ENCODE measurements around the gene MESP1. TPM values are rescaled to one million over a fixed set of nuclear protein-coding genes. Genes with fewer than 3 reads are reported as not detected.
"Not testable (repeated sequence)": the region's sequence is repeated elsewhere in the genome, so short reads cannot be mapped to it uniquely, and the experiment has no call there.

The MESP1 gene
- total and polyA plus RNA-seq, 2 of the 4 experiments (the other 2 are of a cell fraction), result under 0.01 to 0.10 TPM

DNA sequence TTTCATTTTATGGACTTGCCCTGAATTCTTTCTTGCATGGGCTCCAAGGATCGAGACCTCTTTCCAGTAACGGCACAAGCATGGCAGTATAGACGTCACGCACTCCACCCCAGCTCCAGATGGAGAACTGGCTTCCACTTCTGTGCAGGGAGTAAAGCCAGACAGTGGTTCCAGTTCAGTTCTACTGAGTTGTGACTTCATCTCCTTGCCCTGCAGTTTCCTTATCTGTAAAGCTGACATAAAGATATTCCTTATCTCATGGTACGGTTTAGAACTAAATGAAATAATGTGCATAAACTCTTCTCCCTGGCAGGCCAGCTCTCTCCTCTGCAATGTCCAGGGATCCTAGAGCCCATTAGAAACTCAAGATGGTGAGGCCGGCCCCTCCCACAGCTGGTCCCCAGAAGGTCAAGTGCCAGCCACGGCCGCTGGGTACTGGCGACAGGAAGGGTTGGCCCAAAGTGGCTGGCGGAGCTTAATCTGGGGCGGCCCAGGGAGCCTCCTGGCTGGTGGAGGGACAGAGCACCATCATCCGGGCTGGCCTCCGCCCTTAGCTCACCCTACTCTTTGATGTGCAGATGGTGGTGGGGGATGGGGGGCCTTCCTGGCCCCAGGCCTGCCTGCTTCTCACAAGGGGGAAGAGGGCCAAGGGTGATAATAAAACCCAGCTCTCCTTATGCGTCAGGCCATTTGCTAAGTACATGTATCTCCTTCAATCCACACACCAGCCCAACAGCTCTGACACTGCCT lies 32.2 kb upstream of the MESP1 start:
- dilution Hi-C loops (cut with HindIII; ENCODE audit: low sequenced_read_pairs, unreplicated experiment) (no loop called here), intact Hi-C loops (cut with micrococcal nuclease) (no loop called here), in situ Hi-C loops (cut with MboI; ENCODE audit: low sequenced_read_pairs) (no loop called here)
- no peak overlapping the region for H3K4me3 ChIP-seq (ENCODE audit: insufficient read depth, low read depth, low read length)
- H3K4me2 ChIP-seq (ENCODE audit: low read depth, low read length), result no peak overlapping the region
- H3K4ac ChIP-seq (ENCODE audit: low read depth, low read length), result no peak overlapping the region; the same call in 1 of the 2 replicates
- no peak overlapping the region for H3K23ac ChIP-seq (ENCODE audit: low read depth, low read length)
- no peak overlapping the region for H3K14ac ChIP-seq (replicated peaks; ENCODE audit: low read depth, low read length)
- no peak overlapping the region for H4K91ac ChIP-seq (ENCODE audit: insufficient read depth, low read depth, low read length)
- no peak overlapping the region for H3K27ac ChIP-seq (ENCODE audit: insufficient read depth, low read length)
- H3K18ac ChIP-seq (ENCODE audit: low read depth, low read length), result no peak overlapping the region
- no peak overlapping the region for H3K9ac ChIP-seq (ENCODE audit: low read depth, low read length)
- 74% methylated on average over 6 of the region's 14 CpGs; no CpG with 5 or more reads in 1 of the 2 experiments for WGBS, 2 experiments (ENCODE audit: extremely low coverage in 2 of 2, insufficient read length in 1 of 2)
- H3K56ac ChIP-seq (ENCODE audit: extremely low read depth, insufficient read depth, low read length), result no peak overlapping the region
- H4K20me1 ChIP-seq (ENCODE audit: insufficient read depth, low read length), result no peaks in the 10 kb centered on the region
- no peaks in the 10 kb centered on the region for H3K9me3 ChIP-seq (ENCODE audit: control insufficient read depth, insufficient read depth, low read length)
- DNase-seq (peak; percentile 29), ATAC-seq (ENCODE audit: low read depth) (no peak)
- no peak overlapping the region for H2AFZ ChIP-seq (replicated peaks; ENCODE audit: low read length, poor library complexity)
- peaks cover 10% of the 10 kb centered on the region for H3K4me1 ChIP-seq (ENCODE audit: control insufficient read depth, insufficient read depth, low read length)
- no peaks in the 10 kb centered on the region; the same call in 1 of the 2 replicates for H3K9me1 ChIP-seq (ENCODE audit: insufficient read depth, low read length)
- H3K79me1 ChIP-seq (ENCODE audit: low read depth in 1 of 2, low read length in 2 of 2), result no peaks in the 10 kb centered on the region
- no peak overlapping the region for H2BK20ac ChIP-seq (ENCODE audit: low read depth, low read length)
- H2BK120ac ChIP-seq (ENCODE audit: low read depth, low read length), result no peak overlapping the region
- H3K27me3 ChIP-seq (ENCODE audit: control insufficient read depth, insufficient read depth, low read length), result no peaks in the 10 kb centered on the region
- ChIA-PET POLR2A (ENCODE audit: unreplicated experiment) (no interaction called here), CTCF (no interaction called here)
- TF ChIP-seq RFX5 (IDR thresholded peaks at IDR 0.05; ENCODE audit: low read depth, low read length) (no peak), CEBPB (IDR thresholded peaks at IDR 0.05; ENCODE audit: low read depth, low read length) (no peak), NFE2L2 (IDR thresholded peaks at IDR 0.05; ENCODE audit: low read depth, low read length) (no peak)
- H2BK5ac ChIP-seq (ENCODE audit: low read depth, low read length, poor library complexity, severe bottlenecking), result no peak overlapping the region
- peaks cover 4% of the 10 kb centered on the region; the same call in 1 of the 2 replicates for H3K36me3 ChIP-seq (ENCODE audit: control insufficient read depth, insufficient read depth, low read length)
- H4K8ac ChIP-seq (ENCODE audit: low read depth in 2 of 2, low read length in 2 of 2), result no peak overlapping the region
- no peak overlapping the region for H4K5ac ChIP-seq (ENCODE audit: low read depth, low read length)
- BruUV-seq (replicated peaks), result no TSS peak
- H2BK15ac ChIP-seq (ENCODE audit: low read depth, low read length), result no peak overlapping the region
- no peak overlapping the region for H2AK9ac ChIP-seq (replicated peaks; ENCODE audit: low read depth, low read length, poor library complexity)
- H2AK5ac ChIP-seq (ENCODE audit: low read depth, low read length), result no peak overlapping the region

DNA sequence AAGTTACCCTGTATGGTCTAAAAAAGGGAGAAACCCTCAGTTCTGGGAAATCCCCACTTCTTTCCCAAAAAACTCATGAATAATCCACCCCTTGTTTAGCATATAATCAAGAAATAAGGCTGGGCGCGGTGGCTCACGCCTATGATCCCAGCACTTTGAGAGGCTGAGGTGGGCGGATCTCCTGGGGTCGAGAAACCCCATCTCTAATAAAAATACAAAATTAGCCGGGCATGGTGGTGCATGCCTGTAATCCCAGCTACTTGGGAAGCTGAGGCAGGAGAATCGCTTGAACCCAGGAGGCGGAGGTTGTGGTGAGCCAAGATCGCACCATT lies 31.5 kb upstream of the MESP1 start:
- WGBS, 2 experiments (ENCODE audit: extremely low coverage in 2 of 2, insufficient read length in 1 of 2), result no CpG with 5 or more reads among the region's 9 CpGs
- H3K18ac ChIP-seq (ENCODE audit: low read depth, low read length); H3K36me3 ChIP-seq (ENCODE audit: control insufficient read depth, insufficient read depth, low read length); H2BK15ac ChIP-seq (ENCODE audit: low read depth, low read length); H3K56ac ChIP-seq (ENCODE audit: extremely low read depth, insufficient read depth, low read length); H4K8ac ChIP-seq (ENCODE audit: low read depth in 2 of 2, low read length in 2 of 2); H4K5ac ChIP-seq (ENCODE audit: low read depth, low read length); H3K9me3 ChIP-seq (ENCODE audit: control insufficient read depth, insufficient read depth, low read length); H2BK5ac ChIP-seq (ENCODE audit: low read depth, low read length, poor library complexity, severe bottlenecking); H3K9ac ChIP-seq (ENCODE audit: low read depth, low read length); H4K20me1 ChIP-seq (ENCODE audit: insufficient read depth, low read length); H2AFZ ChIP-seq (replicated peaks; ENCODE audit: low read length, poor library complexity); CTCF ChIA-PET; H3K4ac ChIP-seq (ENCODE audit: low read depth, low read length); in situ Hi-C loops (cut with MboI; ENCODE audit: low sequenced_read_pairs); H3K4me2 ChIP-seq (ENCODE audit: low read depth, low read length); H2AK5ac ChIP-seq (ENCODE audit: low read depth, low read length); ATAC-seq (ENCODE audit: low read depth); H4K91ac ChIP-seq (ENCODE audit: insufficient read depth, low read depth, low read length); H3K4me3 ChIP-seq (ENCODE audit: insufficient read depth, low read depth, low read length); H3K9me1 ChIP-seq (ENCODE audit: insufficient read depth, low read length); BruUV-seq (replicated peaks); H3K14ac ChIP-seq (replicated peaks; ENCODE audit: low read depth, low read length); POLR2A ChIA-PET (ENCODE audit: unreplicated experiment); intact Hi-C loops (cut with micrococcal nuclease); H2BK120ac ChIP-seq (ENCODE audit: low read depth, low read length); H3K79me1 ChIP-seq (ENCODE audit: low read depth in 1 of 2, low read length in 2 of 2); H3K27ac ChIP-seq (ENCODE audit: insufficient read depth, low read length); H2BK20ac ChIP-seq (ENCODE audit: low read depth, low read length); DNase-seq; H3K23ac ChIP-seq (ENCODE audit: low read depth, low read length); H3K27me3 ChIP-seq (ENCODE audit: control insufficient read depth, insufficient read depth, low read length); H2AK9ac ChIP-seq (replicated peaks; ENCODE audit: low read depth, low read length, poor library complexity); dilution Hi-C loops (cut with HindIII; ENCODE audit: low sequenced_read_pairs, unreplicated experiment): not testable (repeated sequence)
- peaks cover 10% of the 10 kb centered on the region for H3K4me1 ChIP-seq (ENCODE audit: control insufficient read depth, insufficient read depth, low read length)
